ENCODE measurements around the gene TRAPPC3L.

DNA sequence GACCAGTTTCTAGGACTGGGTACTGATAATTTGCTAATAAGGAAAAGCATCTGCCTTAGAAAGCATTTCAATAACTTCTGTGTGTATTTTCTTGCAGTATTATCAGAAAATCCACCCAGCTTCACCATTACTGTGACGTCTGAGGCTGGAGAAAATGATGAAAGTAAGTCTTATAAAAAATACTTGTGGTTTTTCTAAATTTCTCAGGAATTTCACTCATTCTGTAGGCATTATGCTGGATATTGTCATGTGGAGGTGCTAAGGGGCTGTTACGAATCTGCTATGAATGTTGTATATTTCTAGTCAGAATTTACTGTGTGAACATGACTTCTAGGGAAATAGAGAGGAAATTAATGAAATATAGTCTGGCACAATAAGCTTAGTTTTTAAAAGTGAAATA lies 34.7 kb upstream of the TRAPPC3L start:
- TF ChIP-seq, protein P1, sequence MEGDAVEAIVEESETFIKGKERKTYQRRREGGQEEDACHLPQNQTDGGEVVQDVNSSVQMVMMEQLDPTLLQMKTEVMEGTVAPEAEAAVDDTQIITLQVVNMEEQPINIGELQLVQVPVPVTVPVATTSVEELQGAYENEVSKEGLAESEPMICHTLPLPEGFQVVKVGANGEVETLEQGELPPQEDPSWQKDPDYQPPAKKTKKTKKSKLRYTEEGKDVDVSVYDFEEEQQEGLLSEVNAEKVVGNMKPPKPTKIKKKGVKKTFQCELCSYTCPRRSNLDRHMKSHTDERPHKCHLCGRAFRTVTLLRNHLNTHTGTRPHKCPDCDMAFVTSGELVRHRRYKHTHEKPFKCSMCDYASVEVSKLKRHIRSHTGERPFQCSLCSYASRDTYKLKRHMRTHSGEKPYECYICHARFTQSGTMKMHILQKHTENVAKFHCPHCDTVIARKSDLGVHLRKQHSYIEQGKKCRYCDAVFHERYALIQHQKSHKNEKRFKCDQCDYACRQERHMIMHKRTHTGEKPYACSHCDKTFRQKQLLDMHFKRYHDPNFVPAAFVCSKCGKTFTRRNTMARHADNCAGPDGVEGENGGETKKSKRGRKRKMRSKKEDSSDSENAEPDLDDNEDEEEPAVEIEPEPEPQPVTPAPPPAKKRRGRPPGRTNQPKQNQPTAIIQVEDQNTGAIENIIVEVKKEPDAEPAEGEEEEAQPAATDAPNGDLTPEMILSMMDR (IDR thresholded peaks at IDR 0.05), result no peak
- no peak for TF ChIP-seq POLR2A (IDR thresholded peaks at IDR 0.05)

Data from body of pancreas (tissue), 4 donors.